Adrenal gland (tissue), 5 donors: Measurements from ENCODE around the gene BST2.

Experiments used
- POLR2A ChIP-seq, 2 donors: fragments of 450-650 bp; IDR thresholded peaks; one replicate each; pipeline ENCODE4 v1.6.1; 2017; ENCODE audit warnings: antibody characterized with exemption in 2 of 2, mild to moderate bottlenecking in 2 of 2, moderate library complexity in 1 of 2
- TF ChIP-seq, protein P1 (sequence below), 6 experiments: fragments of 450-650 bp in 4 of 6; fragments of 200-600 bp in 2 of 6; sonication (generic) in 1 of 6; IDR thresholded peaks; 1 replicate in 5 of 6; 2 replicates in 1 of 6; pipeline versions ENCODE4 v1.5.1 to v1.8.0; 2016 to 2021; ENCODE audit warnings: antibody characterized with exemption in 6 of 6, mild to moderate bottlenecking in 2 of 6, moderate library complexity in 1 of 6
- donor health status: DM: no; HTN: no; CAD: no.

DNA sequence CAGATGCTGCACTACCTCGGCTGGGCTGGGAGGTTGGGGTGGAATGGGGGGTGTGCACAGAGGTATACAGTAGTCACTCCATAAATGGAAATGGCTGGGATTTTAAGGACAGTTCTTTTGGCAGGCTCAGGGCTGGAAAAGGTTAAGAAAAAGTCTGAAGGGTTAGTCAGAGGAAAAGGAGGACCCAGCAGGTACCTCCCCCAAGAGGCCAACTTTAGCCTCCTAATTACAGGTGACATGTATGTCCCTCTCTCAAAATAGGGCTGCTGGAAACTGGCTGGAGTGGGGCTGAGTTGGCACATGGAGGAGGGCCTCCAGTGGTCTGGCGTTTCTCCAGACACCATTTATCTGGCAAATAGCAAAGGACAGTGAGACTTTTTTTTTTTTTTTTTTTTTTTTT, 12.4 kb downstream of the BST2 start:
- TF ChIP-seq POLR2A (IDR thresholded peaks at IDR 0.05) = no peak
- TF ChIP-seq, protein P1, sequence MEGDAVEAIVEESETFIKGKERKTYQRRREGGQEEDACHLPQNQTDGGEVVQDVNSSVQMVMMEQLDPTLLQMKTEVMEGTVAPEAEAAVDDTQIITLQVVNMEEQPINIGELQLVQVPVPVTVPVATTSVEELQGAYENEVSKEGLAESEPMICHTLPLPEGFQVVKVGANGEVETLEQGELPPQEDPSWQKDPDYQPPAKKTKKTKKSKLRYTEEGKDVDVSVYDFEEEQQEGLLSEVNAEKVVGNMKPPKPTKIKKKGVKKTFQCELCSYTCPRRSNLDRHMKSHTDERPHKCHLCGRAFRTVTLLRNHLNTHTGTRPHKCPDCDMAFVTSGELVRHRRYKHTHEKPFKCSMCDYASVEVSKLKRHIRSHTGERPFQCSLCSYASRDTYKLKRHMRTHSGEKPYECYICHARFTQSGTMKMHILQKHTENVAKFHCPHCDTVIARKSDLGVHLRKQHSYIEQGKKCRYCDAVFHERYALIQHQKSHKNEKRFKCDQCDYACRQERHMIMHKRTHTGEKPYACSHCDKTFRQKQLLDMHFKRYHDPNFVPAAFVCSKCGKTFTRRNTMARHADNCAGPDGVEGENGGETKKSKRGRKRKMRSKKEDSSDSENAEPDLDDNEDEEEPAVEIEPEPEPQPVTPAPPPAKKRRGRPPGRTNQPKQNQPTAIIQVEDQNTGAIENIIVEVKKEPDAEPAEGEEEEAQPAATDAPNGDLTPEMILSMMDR (IDR thresholded peaks at IDR 0.05) = no peak
